Chondrocyte (in vitro differentiated cells): ENCODE measurements around the gene ERBB4. TPM values are rescaled to one million over a fixed set of nuclear protein-coding genes. Genes with fewer than 3 reads are reported as not detected.

Source experiments
- DNase-seq: peaks from one replicate; pipeline ENCODE4 v3.0.0; 2021; ENCODE audit warnings: mixed read lengths, low spot score
- H3K27ac Mint-ChIP-seq: one replicate; pipeline ENCODE4 v1.8.0; 2021; ENCODE audit warnings: mild to moderate bottlenecking, moderate library complexity, mixed read lengths; ENCODE audit not compliant: unreplicated experiment
- H3K27me3 Mint-ChIP-seq: 2 replicates; pipeline ENCODE4 v1.8.0; 2021; ENCODE audit warnings: low read depth, mixed read lengths
- H3K36me3 Mint-ChIP-seq: 2 replicates; pipeline ENCODE4 v1.8.0; 2021; ENCODE audit warnings: low read depth, mixed read lengths
- H3K4me1 Mint-ChIP-seq: 2 replicates; pipeline ENCODE4 v1.8.0; 2021; ENCODE audit warnings: low read depth, mild to moderate bottlenecking, mixed read lengths
- H3K4me3 Mint-ChIP-seq: one replicate; pipeline ENCODE4 v1.8.0; 2021; ENCODE audit warnings: mild to moderate bottlenecking, moderate library complexity, mixed read lengths; ENCODE audit not compliant: unreplicated experiment
- H3K9me3 Mint-ChIP-seq: 2 replicates; pipeline ENCODE4 v1.8.0; 2021; ENCODE audit warnings: low read depth, mixed read lengths
- total RNA-seq: library from RNA; stranded (reverse); gene quantifications from 3 replicates; pipeline ENCODE4 v1.2.1, GENCODE V29; 2021
- TF ChIP-seq, protein P1 (sequence below): fragments of 200-600 bp; sonication (generic); IDR thresholded peaks from 2 replicates; pipeline ENCODE4 v1.5.0; 2021; ENCODE audit warnings: antibody characterized with exemption, mild to moderate bottlenecking, moderate library complexity

ERBB4 gene
- total RNA-seq, 1 donor from 2014 or later: 1.3 TPM

DNA sequence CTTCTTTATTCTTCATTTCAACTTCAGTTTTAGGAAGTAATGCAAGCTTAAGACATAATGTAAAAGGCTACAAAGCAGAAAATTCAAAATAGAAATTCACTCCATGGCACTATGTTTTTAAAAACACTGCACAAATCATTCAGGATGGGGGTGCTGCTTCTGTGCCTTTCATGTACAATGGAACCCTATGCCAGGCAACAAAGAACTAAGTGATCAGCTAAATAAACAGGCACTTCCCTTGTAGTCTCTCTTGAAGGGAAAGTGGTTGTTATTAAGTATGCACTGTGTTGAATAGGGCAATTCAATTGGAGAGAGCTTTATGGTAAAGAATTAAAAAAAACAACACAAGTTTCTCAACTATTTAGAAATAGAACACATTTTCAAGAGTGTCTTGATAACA lies 10.9 kb upstream of the ERBB4 start:
- TF ChIP-seq, protein P1, sequence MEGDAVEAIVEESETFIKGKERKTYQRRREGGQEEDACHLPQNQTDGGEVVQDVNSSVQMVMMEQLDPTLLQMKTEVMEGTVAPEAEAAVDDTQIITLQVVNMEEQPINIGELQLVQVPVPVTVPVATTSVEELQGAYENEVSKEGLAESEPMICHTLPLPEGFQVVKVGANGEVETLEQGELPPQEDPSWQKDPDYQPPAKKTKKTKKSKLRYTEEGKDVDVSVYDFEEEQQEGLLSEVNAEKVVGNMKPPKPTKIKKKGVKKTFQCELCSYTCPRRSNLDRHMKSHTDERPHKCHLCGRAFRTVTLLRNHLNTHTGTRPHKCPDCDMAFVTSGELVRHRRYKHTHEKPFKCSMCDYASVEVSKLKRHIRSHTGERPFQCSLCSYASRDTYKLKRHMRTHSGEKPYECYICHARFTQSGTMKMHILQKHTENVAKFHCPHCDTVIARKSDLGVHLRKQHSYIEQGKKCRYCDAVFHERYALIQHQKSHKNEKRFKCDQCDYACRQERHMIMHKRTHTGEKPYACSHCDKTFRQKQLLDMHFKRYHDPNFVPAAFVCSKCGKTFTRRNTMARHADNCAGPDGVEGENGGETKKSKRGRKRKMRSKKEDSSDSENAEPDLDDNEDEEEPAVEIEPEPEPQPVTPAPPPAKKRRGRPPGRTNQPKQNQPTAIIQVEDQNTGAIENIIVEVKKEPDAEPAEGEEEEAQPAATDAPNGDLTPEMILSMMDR: no peak
- H3K27me3 Mint-ChIP-seq: no peaks in the 10 kb centered on the region
- DNase-seq: no peak
- H3K36me3 Mint-ChIP-seq: no peaks in the 10 kb centered on the region
- no peak overlapping the region for H3K27ac Mint-ChIP-seq
- H3K9me3 Mint-ChIP-seq: no peaks in the 10 kb centered on the region
- peaks cover 7% of the 10 kb centered on the region for H3K4me1 Mint-ChIP-seq
- no peak overlapping the region for H3K4me3 Mint-ChIP-seq

DNA sequence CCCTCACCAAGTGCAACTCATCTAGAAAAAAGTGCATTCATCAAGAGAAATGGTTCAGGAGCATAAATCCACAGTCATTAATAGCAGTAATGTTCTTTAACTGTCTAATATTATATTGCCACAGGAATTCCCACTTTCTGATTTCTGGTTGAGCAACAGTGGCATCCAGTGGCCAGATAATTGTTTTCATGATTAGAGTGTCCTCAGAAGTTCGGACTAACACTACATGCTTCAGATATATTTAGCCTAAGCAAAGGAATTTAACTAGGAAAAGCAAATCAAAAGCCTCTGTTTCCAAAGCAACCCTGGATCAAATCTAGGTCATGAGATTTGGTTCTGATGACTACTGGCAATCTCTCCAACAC lies 9.8 kb upstream of the ERBB4 start:
- no peaks in the 10 kb centered on the region for H3K9me3 Mint-ChIP-seq
- DNase-seq: no peak
- no peak overlapping the region for H3K4me3 Mint-ChIP-seq
- TF ChIP-seq, protein P1: peak; percentile 88
- H3K27ac Mint-ChIP-seq: no peak overlapping the region
- no peaks in the 10 kb centered on the region for H3K36me3 Mint-ChIP-seq
- H3K4me1 Mint-ChIP-seq: peaks cover 7% of the 10 kb centered on the region
- H3K27me3 Mint-ChIP-seq: no peaks in the 10 kb centered on the region

DNA sequence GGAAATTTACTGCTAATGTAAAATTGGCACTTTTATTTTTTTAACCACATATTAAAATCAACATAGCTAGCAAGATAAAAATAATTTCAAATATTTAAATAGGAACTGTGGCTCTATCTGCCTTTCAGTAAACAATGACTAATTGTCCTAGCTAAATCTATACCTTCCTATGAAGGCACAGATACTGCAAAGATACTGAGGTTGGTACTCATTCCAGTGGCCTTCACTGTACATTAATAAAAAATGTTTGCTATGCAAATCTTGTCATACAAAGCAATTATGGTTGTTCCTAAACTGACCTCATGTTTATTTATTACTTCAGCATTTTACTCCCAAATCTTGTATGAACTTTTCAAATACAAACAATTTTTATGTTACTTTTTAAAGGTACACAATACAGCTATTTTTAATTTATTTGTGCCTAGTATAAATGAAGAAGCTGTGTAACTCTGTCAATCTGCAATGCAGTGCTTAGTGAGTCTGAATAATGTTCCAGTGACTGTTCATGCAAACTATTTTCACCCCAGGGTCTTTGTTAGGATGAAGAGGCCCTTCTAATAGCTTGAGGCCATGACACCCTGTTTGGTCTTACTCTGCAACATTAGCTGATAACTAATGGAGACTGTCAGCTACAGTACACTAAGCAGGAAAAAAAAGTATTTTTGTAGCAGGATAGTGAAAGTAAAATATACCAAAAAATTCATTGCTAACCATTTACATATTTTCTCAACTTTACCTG lies 9.3 kb upstream of the ERBB4 start:
- DNase-seq: no peak
- Mint-ChIP-seq H3K4me1 (peaks cover 7% of the 10 kb centered on the region), H3K36me3 (no peaks in the 10 kb centered on the region), H3K4me3 (no peak overlapping the region), H3K9me3 (no peaks in the 10 kb centered on the region), H3K27me3 (no peaks in the 10 kb centered on the region), H3K27ac (no peak overlapping the region)
- TF ChIP-seq, protein P1: no peak

DNA sequence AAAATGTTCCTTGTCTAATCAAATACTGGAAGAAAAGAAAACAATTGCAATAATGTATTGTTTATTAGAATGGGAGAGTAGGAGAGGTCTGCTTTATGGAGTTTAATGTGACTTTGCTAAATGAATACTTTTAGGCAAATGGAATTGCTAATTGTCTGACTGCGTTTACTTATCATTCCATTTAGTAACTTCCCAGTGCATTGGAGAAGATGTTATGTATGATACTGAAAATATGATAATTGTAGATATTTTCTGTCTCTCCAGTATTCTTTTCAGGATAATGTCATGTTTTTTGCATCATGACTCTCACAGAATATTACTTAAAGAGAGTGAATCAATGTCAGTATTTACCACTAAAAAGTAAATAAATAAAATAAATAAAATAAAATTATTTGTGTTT lies 8.1 kb upstream of the ERBB4 start:
- Mint-ChIP-seq H3K36me3 (no peaks in the 10 kb centered on the region), H3K4me1 (peaks cover 7% of the 10 kb centered on the region), H3K27me3 (no peaks in the 10 kb centered on the region), H3K4me3 (no peak overlapping the region), H3K27ac (no peak overlapping the region), H3K9me3 (no peaks in the 10 kb centered on the region)
- TF ChIP-seq, protein P1: no peak
- DNase-seq: no peak

DNA sequence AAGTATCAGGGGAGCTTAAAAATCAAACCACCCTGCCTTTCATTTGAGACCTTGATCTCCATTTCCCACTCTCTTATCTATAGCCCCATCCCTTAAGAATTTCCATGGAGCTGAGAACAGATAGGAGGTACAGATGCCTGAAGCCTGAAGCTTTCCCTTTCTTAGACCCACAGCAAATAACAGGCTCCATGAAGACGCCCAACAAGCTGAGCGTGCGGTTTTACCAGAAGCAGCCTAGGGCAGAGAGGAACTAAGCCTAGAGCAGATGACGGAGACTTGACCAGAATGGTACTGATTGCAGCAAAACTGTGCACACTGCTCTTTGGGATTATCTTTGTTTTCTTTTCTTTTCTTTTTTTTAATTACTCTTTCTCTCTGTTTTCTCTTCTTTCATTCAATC lies 1.7 kb upstream of the ERBB4 start:
- Mint-ChIP-seq H3K9me3 (no peaks in the 10 kb centered on the region), H3K4me1 (peaks cover 19% of the 10 kb centered on the region), H3K27ac (no peak overlapping the region), H3K4me3 (no peak overlapping the region), H3K27me3 (peaks cover 14% of the 10 kb centered on the region), H3K36me3 (no peaks in the 10 kb centered on the region)
- no peak for DNase-seq
- TF ChIP-seq, protein P1: no peak
